HG03039 (cell line): Measurements from ENCODE around the gene HDAC1.
"Not testable (repeated sequence)": the region's sequence is repeated elsewhere in the genome, so short reads cannot be mapped to it uniquely, and the experiment has no call there.

Source experiments
- ATAC-seq: cut with Tn5 transposase; IDR thresholded peaks from one replicate; pipeline ENCODE4 v1.9.1; 2021; ENCODE audit warnings: mild to moderate bottlenecking, moderate library complexity; ENCODE audit not compliant: unreplicated experiment

HDAC1 gene

GRCh38 chr1:32342704-32343103 lies 50.8 kb downstream of the HDAC1 start:
- no peak for ATAC-seq

DNA sequence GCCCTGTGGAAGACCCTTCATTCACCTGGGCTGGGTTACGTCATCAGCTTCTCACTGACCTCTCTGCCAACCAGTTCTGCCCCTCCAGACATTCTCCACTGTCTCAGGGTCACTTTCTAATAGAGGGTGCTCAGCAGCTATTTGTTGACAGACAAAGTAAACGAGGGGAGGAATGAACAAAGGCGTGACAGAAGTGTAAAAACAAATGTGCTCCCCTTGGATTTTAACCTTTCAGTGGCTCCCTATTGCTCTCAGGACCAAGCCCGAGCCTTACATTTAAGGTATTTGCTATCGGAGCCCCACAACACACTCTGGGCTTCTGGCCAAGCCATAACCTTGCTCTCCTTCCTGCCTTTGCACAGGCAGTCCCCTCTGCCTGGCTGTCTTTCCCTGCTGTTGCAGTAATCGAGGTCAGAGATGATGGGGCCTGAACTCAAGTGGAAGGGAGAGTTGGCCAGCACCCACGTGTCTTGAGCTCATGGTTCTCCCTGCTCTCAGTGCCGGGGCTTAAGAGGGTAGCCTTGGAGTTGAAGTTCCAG lies 53.5 kb downstream of the HDAC1 start:
- ATAC-seq: no peak

DNA sequence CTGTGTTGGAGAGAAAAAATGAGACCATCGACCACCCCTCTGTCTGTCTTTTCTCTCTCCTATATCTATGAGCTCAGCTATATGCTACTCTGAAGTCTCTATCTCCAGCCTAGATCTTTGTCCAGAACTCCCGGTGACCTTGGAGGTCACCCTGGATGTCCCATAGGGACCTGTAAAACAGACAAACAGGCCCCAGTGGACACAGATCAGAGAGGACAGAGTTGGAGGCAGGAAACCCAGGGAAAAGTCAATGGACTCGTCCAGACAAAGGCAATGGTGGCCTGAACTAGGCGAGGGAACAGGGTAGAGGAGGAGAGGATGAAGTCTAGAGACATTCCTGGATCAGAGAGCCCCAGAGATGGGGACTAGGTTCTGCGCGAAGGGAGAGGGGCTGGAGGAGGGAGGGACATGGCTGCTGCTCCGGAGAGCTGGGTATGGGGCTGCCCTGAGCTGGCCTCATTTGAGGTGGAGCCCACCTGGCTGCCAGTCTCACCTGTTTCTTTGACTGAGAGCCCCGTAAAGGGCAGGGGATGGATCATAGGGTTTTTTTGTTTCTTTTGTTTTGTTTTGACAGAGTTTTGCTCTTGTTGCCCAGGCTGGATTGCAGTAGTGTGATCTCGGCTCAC lies 54.8 kb downstream of the HDAC1 start:
- no peak for ATAC-seq

DNA sequence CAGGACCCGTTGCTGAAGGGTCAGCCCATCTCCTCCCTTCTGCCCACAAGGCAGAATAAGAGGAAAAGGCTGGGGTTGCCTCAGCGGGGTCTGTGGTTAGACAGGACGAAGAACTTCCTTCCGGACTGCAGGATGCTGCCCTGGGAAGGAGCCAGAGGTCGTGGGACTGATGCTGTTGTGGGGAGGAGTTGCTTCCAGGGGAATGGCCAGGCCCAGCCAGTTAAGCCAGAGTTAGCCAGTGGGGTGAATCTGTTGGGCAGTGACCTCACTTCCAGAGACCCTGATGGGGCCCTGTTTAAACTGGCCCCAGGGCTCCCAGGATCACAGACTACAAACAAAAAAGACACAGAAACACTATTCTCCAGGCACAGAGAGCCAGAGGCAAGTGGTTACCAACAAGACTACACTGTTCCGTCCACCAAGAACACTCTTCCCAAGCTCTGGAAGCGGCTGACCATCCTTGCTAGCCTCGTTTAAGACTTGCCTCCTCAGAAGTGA lies 57.4 kb downstream of the HDAC1 start:
- no peak for ATAC-seq

GRCh38 chr1:32350785-32351398 lies 59.0 kb downstream of the HDAC1 start:
- peak; percentile 31 for ATAC-seq

DNA sequence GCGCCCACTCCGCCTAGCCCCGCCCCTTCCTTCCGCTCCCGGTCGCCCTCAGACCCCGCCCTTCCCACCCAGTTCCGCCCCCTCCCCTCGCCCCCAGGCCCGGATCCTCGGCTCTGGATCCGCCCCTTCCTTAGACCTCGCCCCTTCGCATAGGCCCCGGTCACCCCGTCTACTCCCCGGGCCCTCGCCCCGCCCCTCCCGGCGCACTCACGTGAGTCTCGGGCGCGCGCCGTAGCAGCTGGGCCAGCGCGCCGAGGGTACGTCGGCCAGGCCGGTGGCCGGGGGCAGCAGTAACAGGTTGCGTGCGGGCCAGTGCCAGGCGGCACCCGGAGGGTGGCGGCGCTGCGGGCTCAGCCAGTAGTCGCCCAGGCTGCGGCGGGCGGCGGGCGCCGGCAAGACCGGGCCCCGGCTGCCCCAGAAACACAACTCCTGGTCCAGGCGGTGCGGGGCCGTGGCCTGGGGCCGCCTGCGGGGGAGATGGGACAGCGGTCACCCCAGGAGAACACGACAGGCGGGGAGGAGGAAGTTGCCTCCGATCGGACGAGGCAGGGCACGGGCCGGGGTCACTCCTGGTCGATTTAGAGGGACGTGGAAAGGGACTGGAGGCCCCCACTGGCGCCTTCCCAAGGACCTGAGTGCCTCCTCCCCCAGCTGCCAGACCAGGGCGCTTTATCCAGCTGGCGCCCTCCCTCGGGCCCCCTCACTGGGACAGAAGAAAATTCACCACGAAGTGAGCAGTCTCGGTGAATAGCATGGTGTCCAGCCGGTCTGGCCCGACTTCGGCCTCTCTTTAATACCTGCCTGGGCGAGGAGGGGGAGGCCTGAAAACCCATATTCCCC lies 59.7 kb downstream of the HDAC1 start:
- peak; percentile 86 for ATAC-seq

GRCh38 chr1:32352239-32352745 lies 60.4 kb downstream of the HDAC1 start:
- ATAC-seq: no peak

GRCh38 chr1:32352831-32353383 lies 61.0 kb downstream of the HDAC1 start:
- no peak for ATAC-seq

- ATAC-seq: no peak
Observed at GRCh38 chr1:32353431-32353830, 61.5 kb downstream of the HDAC1 start.

DNA sequence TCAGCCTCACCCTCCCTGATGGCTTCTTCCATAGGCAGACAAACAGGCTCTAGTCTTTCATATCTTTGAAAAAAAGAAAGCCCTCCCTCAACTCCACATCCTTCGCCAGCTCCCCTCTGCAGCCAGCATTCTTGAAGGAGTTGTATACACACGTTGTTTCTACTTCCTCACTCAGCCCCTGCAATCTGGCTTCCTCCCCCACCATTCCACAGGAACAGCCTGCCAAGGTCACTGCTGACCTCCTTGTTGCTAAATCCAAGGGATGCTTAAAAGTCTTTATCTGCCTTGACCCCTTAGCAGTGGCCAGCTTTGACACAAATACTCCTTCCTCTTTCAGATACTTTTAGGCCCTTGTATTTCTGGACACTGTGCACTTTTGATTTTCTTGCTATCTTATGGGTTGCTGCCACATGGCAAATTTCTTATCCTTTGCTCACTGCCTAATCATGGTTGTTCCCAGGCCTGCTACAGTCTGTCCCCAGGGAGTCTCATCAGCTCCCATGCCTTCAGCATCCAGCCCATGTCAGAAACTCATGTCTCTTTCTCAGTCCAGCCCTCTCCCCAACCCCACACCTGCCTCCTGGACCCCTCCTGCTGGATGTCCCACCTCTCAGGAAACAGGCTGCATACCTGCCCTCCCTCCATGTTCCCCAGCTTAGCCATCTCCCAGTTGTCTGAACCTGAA lies 62.1 kb downstream of the HDAC1 start:
- ATAC-seq: no peak

- not testable (repeated sequence) for ATAC-seq
Observed at GRCh38 chr1:32355778-32356177, 63.9 kb downstream of the HDAC1 start.

DNA sequence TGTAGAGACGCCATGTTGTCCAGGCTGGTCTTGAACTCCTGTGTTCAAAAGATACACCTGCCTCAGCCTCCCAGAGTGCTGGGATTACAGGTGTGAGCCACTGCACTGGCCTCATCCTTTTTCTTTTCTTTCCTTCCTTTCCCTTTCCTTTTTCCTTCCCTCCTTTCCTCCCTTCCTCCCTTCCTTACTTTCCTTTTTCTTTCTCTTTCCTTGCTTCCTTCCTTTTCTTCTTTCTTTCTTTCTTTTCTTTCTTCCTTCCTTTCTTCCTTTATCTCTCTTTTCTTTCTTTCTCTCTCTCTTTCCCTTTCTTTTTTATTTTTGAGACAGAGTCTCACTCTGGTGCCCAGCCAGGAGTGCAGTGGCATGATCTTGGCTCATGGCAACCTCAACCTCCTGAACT lies 64.6 kb downstream of the HDAC1 start:
- ATAC-seq: no peak

DNA sequence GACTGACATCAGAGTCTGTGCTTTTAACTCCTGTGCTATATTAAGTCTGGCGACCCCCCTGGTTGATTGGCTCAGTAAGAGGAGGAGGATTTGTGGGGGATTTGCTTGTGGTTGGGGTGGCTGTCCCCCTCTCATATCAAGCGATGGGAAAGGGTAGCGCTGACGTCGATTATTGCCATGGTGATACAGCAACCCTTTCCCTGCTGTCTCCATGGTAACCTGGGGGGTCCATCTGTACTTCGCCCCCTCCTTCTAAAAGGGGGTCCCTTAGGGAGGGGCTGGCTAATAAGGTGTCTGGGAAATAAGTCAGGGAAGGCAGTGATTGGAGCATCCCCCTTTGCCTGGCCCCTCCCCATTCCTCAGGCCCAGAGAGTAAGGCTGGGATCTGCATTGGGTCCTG lies 65.7 kb downstream of the HDAC1 start:
- no peak for ATAC-seq

- no peak for ATAC-seq
Observed at GRCh38 chr1:32358435-32358834, 66.6 kb downstream of the HDAC1 start.

- ATAC-seq: no peak
Observed at GRCh38 chr1:32361308-32361673, 69.4 kb downstream of the HDAC1 start.

DNA sequence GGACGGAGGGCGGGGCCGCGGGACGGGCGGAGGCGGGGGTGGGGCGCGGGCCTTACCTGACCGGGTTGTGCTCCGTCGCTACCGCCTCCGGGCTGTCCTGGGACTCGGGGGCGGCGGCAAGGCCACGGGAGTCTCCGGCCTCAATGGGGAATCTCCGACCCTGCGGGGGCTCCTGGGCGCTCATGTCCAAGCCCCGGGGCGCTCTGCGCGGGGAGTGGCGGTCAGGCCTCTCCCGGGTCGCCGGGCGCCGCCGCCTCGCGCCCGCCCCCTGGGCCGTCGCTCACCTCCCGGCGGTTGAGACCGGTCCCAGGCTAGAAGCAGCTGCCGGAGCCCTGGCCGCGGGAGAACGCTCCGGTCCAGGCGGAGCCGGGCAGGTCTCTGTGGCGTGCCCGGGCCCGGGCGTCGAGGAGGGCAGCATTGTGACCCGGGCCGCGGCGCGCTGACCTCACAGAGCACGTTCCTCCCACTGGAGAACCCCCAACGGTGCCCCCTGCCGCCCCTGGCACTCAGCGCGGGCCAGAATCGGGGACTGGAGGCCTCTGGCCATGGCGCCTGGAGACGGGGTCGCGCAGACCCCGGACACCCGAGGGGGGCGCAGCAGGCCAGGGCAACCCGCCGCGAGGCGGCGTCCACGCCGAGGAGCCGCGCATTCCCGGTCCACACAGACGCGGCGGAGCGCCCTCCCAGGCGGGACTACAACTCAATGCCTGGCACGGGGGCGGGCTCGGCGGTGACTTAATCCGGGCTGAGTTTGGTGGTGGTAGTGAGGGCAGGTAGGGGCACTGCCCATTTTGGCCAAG lies 70.0 kb downstream of the HDAC1 start:
- ATAC-seq: no peak

GRCh38 chr1:32362474-32363313 lies 70.8 kb downstream of the HDAC1 start, which contains the start of the genes FAM229A and TSSK3:
FAM229A (minus strand) TSS chr1:32362485; CDS start chr1:32362091, 394 bp downstream.
TSSK3 (plus strand) TSS chr1:32362539; CDS start chr1:32362702, 163 bp downstream.
- ATAC-seq: no peak

GRCh38 chr1:32363713-32364112 lies 71.8 kb downstream of the HDAC1 start:
- ATAC-seq: no peak

DNA sequence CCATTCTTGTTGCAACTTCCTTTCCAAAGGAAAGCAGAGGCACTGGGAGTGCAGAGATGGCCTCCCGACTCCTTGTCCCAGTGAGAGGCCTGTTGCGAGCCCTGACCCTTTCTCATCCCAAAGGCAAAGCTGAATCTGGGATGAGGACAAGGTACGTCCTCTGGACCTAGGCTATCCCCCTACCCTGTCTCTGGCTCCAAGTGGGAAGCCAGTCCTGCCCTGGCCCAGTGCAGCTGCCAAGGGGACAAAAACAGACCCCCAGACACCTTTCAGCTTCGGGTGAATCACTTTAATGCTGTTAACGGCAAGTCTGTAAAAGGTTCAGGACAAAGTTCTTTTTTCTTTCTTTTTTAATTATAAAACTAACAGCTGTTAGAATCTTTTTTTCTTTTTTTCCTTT lies 73.0 kb downstream of the HDAC1 start:
- ATAC-seq: no peak
